Activated CD8-positive, alpha-beta memory T cell treated with anti-CD3 and anti-CD28 coated beads for 1 hour (primary cell): ENCODE results near the gene RILPL2.
"Not testable (repeated sequence)": the region's sequence is repeated elsewhere in the genome, so short reads cannot be mapped to it uniquely, and the experiment has no call there.

Experiments used
- DNase-seq, 2 donors: peaks; one replicate each; pipeline ENCODE4 v3.0.0-alpha.2; 2020; ENCODE audit warnings: low read depth in 1 of 2; ENCODE audit errors: extremely low read depth in 1 of 2

RILPL2 gene

DNA sequence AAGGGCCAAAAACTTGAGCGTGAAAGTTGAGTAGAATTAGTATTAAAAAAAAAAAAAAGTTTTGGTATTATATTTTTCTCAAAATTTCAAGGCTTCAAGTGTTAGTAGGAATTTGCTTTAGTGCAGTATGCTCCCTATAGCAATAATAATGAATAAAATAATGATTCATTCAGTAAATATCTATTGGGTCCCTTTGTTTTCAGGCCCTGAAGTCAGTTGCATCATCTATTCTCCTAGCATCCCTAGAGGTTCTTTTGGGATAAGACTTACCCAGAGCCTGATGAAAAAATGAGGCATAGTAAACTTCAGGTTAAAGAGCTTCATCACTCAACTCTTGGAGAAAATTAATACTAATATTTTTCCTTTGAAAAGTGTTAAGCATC lies 51.5 kb downstream of the RILPL2 start:
- no peak for DNase-seq

DNA sequence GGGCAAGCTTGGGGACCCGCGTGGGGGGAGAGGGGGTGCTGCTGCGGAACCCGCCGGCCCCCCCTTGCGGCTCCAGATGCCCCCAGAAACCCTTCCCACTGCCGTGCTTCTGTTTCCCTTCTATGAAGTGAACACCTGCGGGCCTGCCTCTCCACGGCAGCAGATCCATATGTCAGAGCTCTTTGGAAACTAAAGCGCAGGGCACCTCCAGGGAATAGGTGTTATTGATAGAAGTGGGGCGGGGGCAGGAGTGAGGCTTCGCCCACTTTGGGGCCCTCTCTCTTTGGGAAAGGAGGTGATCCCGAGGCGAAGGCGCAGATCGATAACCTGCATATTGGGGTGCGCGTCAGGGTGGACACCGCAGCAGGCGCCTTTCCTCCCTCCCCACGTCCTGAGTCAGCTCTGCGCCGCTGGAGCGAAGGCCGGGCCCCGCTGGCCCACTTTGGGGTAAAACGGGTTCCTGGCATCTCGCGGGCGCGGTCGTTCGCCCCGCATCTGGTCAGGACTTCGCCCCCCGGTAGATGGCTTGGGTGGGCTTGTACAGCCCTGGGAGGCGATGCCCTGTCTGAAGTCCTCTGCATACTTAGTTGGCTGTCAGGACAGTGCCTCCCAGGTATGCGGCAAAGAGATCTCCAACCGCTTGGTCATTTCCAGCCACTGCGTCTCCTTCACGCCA lies 52.0 kb downstream of the RILPL2 start:
- peak in 1 of 2 donors; percentile 13 for DNase-seq

DNA sequence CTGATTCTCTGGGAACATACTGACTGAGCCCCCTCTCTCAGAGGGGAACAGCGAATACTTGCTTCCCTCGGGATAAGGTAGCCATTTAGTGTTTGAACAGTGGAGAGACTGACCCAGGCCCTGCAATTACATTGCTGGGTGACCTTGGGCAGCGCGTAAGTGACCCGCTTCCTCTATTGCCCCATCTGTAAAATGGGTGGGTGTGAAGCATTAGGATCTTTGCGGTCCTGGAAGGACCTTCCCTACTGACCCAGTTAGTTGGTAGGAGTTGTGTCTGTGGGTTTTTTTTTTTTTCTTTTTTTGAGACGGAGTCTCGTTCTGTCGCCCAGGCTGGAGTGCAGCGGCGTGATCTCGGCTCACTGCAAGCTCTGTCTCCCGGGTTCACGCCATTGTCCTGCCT lies 53.8 kb downstream of the RILPL2 start:
- DNase-seq = no peak

- DNase-seq = no peak
Observed at GRCh38 chr12:123379391-123379790, 57.1 kb downstream of the RILPL2 start.

DNA sequence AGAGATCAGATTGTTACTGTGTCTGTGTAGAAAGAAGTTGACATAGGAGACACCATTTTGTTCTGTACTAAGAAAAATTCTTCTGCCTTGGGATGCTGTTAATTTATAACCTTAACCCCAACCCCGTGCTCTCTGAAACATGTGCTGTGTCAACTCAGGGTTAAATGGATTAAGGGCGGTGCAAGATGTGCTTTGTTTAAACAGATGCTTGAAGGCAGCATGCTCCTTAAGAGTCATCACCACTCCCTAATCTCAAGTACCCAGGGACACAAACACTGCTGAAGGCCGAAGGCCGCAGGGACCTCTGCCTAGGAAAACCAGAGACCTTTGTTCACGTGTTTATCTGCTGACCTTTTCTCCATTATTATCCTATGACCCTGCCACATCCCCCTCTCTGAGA lies 64.1 kb downstream of the RILPL2 start:
- DNase-seq = not testable (repeated sequence)

DNA sequence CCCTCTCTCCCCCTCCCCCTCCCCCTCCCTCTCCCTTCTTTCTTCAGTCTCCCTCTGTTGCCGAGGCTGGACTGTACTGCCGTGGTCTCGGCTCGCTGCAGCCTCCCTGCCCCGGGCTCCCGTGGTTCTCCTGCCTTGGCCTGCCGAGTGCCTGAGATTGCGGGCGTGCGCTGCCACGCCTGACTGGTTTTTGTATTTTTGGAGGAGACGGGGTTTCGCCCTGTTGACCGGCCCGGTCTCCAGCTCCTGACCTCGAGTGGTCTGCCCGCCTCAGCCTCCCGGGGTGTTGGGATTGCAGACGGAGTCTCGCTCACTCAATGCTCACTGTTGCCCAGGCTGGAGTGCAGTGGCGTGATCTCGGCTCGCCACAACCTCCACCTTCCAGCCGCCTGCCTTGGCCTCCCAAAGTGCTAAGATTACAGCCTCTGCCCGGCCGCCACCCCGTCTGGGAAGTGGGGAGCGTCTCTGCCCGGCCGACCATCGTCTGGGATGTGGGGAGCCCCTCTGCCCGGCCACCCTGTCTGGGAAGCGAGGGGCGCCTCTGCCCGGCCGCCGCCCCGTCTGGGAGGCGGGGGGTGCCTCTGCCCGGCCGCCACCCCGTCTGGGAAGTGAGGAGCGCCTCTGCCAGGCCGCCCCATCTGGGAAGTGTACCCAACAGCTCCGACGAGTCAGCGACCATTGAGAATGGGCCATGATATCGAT lies 64.7 kb downstream of the RILPL2 start:
- not testable (repeated sequence) for DNase-seq

DNA sequence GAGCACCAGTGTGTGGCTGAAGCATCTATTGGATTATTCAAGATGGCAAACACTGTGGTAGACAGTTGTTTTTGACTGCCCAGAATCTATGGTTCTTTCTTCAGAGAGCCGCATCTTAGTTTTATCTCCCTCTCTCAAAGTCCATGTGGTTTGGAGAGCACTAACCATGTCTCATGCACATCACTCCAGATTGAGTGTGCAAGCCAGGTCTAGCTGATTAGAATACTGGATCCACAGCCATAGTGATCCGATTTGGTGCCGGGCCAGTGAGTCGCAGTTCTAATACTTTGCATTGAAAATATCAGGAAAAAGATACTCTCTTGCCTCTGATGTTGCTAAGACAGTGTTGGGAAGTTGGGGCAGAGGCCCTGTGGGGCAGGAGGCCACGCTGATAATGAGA lies 67.3 kb downstream of the RILPL2 start:
- no peak for DNase-seq

DNA sequence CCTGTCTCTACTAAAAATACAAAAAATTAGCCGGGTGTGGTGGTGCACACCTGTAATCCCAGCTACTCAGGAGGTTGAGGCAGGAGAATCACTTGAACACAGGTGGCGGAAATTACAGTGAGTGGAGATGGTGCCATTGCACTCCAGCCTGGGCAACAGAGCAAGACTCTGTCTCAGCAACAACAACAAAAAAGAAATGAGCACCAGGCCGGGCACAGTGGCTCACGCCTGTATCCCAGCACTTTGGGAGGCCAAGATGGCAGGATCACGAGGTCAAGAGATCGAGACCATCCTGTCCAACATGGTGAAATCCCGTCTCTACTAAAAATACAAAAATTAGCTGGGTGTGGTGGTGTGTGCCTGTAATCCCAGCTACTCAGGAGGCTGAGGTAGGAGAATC lies 68.1 kb downstream of the RILPL2 start:
- not testable (repeated sequence) for DNase-seq

GRCh38 chr12:123367511-123367910 lies 69.0 kb downstream of the RILPL2 start:
- DNase-seq = no peak
